Loucy (cell line): ENCODE measurements around the gene ADGB.

Experiments used
- H2AFZ ChIP-seq: fragments of 200-600 bp; sonication (generic); 2 replicates; pipeline ENCODE4 v1.6.0; 2016; ENCODE audit warnings: antibody characterized with exemption, mild to moderate bottlenecking, low read length, moderate library complexity
- H3F3A ChIP-seq: fragments of 200-600 bp; 2 replicates; pipeline ENCODE4 v1.6.0; 2016; ENCODE audit warnings: antibody characterized with exemption, low read depth, mild to moderate bottlenecking
- H3K27me3 ChIP-seq: fragments of 200-600 bp; sonication (generic); 2 replicates; pipeline ENCODE4 v1.6.1; 2014; ENCODE audit warnings: low read length, mild to moderate bottlenecking; ENCODE audit not compliant: insufficient read depth, poor library complexity, severe bottlenecking
- H3K36me3 ChIP-seq: fragments of 200-600 bp; sonication (generic); 2 replicates; pipeline ENCODE4 v1.6.1; 2016; ENCODE audit warnings: low read length; ENCODE audit not compliant: insufficient read depth
- H3K4me1 ChIP-seq: fragments of 200-600 bp; sonication (generic); 2 replicates; pipeline ENCODE4 v1.5.1; 2014; ENCODE audit warnings: low read length, mild to moderate bottlenecking; ENCODE audit not compliant: insufficient read depth, poor library complexity, severe bottlenecking
- H3K4me2 ChIP-seq: fragments of 200-600 bp; sonication (generic); 2 replicates; pipeline ENCODE4 v1.6.0; 2014; ENCODE audit warnings: antibody characterized with exemption, low read length, low read depth, mild to moderate bottlenecking; ENCODE audit not compliant: poor library complexity, severe bottlenecking
- H3K4me3 ChIP-seq: fragments of 200-600 bp; sonication (generic); 2 replicates; pipeline ENCODE4 v1.5.1; 2014; ENCODE audit warnings: low read length, mild to moderate bottlenecking, mixed read lengths; ENCODE audit not compliant: poor library complexity, severe bottlenecking
- H3K79me2 ChIP-seq: fragments of 200-600 bp; sonication (generic); 2 replicates; pipeline ENCODE4 v1.6.1; 2014; ENCODE audit warnings: low read length; ENCODE audit not compliant: insufficient read depth
- H3K9ac ChIP-seq: fragments of 200-600 bp; sonication (generic); 2 replicates; pipeline ENCODE4 v1.6.0; 2014; ENCODE audit warnings: mild to moderate bottlenecking, low read depth, low read length, moderate library complexity; ENCODE audit not compliant: poor library complexity, severe bottlenecking
- H3K9me2 ChIP-seq: fragments of 200-600 bp; sonication (generic); replicated peaks from 2 replicates; pipeline ENCODE4 v1.6.1; 2016; ENCODE audit warnings: low read depth, low read length, mixed read lengths
- H3K9me3 ChIP-seq: fragments of 200-600 bp; sonication (generic); 2 replicates; pipeline ENCODE4 v1.6.1; 2014; ENCODE audit warnings: mild to moderate bottlenecking, antibody characterized with exemption, low read length, low read depth; ENCODE audit not compliant: insufficient read depth
- H4K20me1 ChIP-seq: fragments of 200-600 bp; sonication (generic); 2 replicates; pipeline ENCODE4 v1.6.0; 2014; ENCODE audit warnings: antibody characterized with exemption, low read length, mild to moderate bottlenecking; ENCODE audit not compliant: insufficient read depth, poor library complexity, severe bottlenecking
- EZH2phosphoT487 ChIP-seq: fragments of 200-600 bp; IDR thresholded peaks from 2 replicates; pipeline ENCODE4 v1.6.1; 2018; ENCODE audit warnings: antibody characterized with exemption, mild to moderate bottlenecking, moderate library complexity, borderline replicate concordance
- TF ChIP-seq, protein P1 (sequence below): fragments of 200-600 bp; sonication (generic); conservative IDR thresholded peaks from 2 replicates; pipeline ENCODE4 v1.5.1; 2014; ENCODE audit warnings: mild to moderate bottlenecking, antibody characterized with exemption, low read length

ADGB gene

GRCh38 chr6:146666909-146667308 is 68.1 kb downstream of the ADGB start:
- H3K4me3 ChIP-seq = no peak overlapping the region
- H3K4me2 ChIP-seq = no peak overlapping the region
- no peaks in the 10 kb centered on the region for H3K27me3 ChIP-seq
- no peaks in the 10 kb centered on the region for H3K79me2 ChIP-seq
- H3K9me3 ChIP-seq = no peaks in the 10 kb centered on the region; the same call in 1 of the 2 replicates
- H3K36me3 ChIP-seq = no peaks in the 10 kb centered on the region
- H3K4me1 ChIP-seq = no peaks in the 10 kb centered on the region
- H3F3A ChIP-seq = no peaks in the 10 kb centered on the region
- H3K9me2 ChIP-seq = no peaks in the 10 kb centered on the region
- no peak overlapping the region for H3K9ac ChIP-seq
- H2AFZ ChIP-seq = no peak overlapping the region
- no peaks in the 10 kb centered on the region for H4K20me1 ChIP-seq
- TF ChIP-seq, protein P1, sequence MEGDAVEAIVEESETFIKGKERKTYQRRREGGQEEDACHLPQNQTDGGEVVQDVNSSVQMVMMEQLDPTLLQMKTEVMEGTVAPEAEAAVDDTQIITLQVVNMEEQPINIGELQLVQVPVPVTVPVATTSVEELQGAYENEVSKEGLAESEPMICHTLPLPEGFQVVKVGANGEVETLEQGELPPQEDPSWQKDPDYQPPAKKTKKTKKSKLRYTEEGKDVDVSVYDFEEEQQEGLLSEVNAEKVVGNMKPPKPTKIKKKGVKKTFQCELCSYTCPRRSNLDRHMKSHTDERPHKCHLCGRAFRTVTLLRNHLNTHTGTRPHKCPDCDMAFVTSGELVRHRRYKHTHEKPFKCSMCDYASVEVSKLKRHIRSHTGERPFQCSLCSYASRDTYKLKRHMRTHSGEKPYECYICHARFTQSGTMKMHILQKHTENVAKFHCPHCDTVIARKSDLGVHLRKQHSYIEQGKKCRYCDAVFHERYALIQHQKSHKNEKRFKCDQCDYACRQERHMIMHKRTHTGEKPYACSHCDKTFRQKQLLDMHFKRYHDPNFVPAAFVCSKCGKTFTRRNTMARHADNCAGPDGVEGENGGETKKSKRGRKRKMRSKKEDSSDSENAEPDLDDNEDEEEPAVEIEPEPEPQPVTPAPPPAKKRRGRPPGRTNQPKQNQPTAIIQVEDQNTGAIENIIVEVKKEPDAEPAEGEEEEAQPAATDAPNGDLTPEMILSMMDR = no peak
- no peak for TF ChIP-seq EZH2phosphoT487

DNA sequence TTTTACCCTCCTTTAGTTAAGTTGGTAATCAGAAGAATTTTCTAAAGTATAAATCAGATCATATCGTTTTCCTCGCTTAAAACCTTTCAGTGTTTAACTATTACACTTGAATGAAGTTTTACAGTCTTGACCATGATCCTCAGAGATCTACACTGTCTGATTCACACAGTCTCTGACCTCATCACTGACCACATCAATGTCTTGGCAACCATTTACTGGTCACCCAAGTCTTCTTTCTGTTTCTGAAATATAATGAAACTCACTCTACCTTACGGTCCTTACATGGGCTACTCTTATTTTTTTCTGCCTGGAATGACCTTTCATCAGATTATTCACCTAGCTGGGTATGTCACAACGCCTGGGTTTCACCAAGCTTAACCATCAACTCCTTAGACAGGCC is 71.4 kb downstream of the ADGB start:
- Histone ChIP-seq H3K36me3 (no peaks in the 10 kb centered on the region), H2AFZ (no peak overlapping the region), H3K27me3 (no peaks in the 10 kb centered on the region), H3K4me3 (no peak overlapping the region), H3K4me2 (no peak overlapping the region), H3K9me3 (no peaks in the 10 kb centered on the region), H3K79me2 (no peaks in the 10 kb centered on the region), H3K9me2 (no peaks in the 10 kb centered on the region), H3K9ac (no peak overlapping the region), H3F3A (no peaks in the 10 kb centered on the region), H3K4me1 (no peaks in the 10 kb centered on the region), H4K20me1 (no peaks in the 10 kb centered on the region)
- no peak for TF ChIP-seq EZH2phosphoT487

DNA sequence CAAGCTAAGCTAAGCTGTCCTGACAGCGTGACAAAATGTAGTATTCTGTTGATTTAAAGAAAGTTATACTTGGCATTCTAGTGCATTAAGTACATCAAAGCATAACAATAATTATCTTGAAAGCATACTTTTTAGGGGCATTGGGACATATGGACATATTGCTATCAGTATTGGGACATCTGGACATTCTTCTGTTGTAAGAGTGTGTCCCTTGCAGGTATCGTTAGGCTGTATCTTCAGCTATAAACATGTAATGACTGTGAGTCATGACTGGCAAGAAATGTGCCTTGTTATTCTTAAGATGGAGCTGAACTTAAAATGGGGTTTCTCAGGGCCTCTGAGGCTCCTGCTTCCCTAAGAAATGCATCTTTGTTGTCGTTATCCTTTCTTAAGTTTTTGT is 74.3 kb downstream of the ADGB start:
- Histone ChIP-seq H3K27me3 (no peaks in the 10 kb centered on the region), H3K9ac (no peak overlapping the region), H3K9me2 (no peaks in the 10 kb centered on the region), H3K36me3 (no peaks in the 10 kb centered on the region), H3K4me1 (no peaks in the 10 kb centered on the region), H3K4me2 (no peak overlapping the region), H3F3A (no peaks in the 10 kb centered on the region), H4K20me1 (no peaks in the 10 kb centered on the region), H2AFZ (no peak overlapping the region), H3K4me3 (no peak overlapping the region), H3K79me2 (no peaks in the 10 kb centered on the region), H3K9me3 (no peaks in the 10 kb centered on the region)
- TF ChIP-seq EZH2phosphoT487 = no peak
- TF ChIP-seq, protein P1 = no peak

GRCh38 chr6:146679386-146679785 is 80.6 kb downstream of the ADGB start:
- Histone ChIP-seq H3F3A (no peaks in the 10 kb centered on the region), H4K20me1 (no peaks in the 10 kb centered on the region), H3K4me3 (no peak overlapping the region), H3K9ac (no peak overlapping the region), H2AFZ (no peak overlapping the region), H3K4me1 (no peaks in the 10 kb centered on the region), H3K36me3 (no peaks in the 10 kb centered on the region), H3K79me2 (no peaks in the 10 kb centered on the region), H3K9me3 (no peaks in the 10 kb centered on the region), H3K9me2 (no peaks in the 10 kb centered on the region), H3K27me3 (no peaks in the 10 kb centered on the region), H3K4me2 (no peak overlapping the region)
- no peak for TF ChIP-seq EZH2phosphoT487
